ENCODE measurements around the gene CARD11.

CARD11 gene

DNA sequence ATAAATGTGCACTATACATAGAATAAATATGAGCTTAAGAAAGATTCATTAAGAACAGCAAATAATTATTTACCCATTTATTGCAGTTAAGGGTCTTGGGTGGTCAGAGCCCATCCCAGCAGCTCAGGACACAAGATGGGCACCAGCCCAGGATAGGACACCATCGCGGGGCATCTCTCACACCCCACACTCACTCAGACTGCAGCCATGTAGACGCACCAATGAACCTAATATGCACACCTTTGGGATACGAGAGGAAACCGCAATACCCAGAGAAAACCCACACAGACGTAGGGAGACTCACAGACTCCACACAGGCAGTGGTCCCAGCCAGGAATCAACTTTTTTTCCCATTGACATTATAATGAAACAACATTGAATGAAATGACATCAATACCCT, 36.0 kb downstream of the CARD11 start:
- Histone ChIP-seq H3K4me2 (ENCODE audit: low read depth, low read length, poor library complexity, severe bottlenecking) (no peak overlapping the region), H3K9me2 (replicated peaks; ENCODE audit: low read depth, low read length) (no peaks in the 10 kb centered on the region), H2AFZ (ENCODE audit: low read length) (no peak overlapping the region), H3K79me2 (ENCODE audit: insufficient read depth, low read length) (peaks cover 5% of the 10 kb centered on the region; the same call in 1 of the 2 replicates), H3K4me1 (ENCODE audit: insufficient read depth, low read length, poor library complexity, severe bottlenecking) (no peaks in the 10 kb centered on the region), H3K36me3 (ENCODE audit: insufficient read depth, low read length) (peaks cover 4% of the 10 kb centered on the region; the same call in 1 of the 2 replicates), H3K9me3 (ENCODE audit: insufficient read depth, low read depth, low read length) (no peaks in the 10 kb centered on the region), H3F3A (ENCODE audit: low read depth) (no peaks in the 10 kb centered on the region), H3K27me3 (ENCODE audit: insufficient read depth, low read length, poor library complexity, severe bottlenecking) (no peaks in the 10 kb centered on the region), H4K20me1 (ENCODE audit: insufficient read depth, low read length, poor library complexity, severe bottlenecking) (no peaks in the 10 kb centered on the region), H3K4me3 (ENCODE audit: low read length, poor library complexity, severe bottlenecking) (no peak overlapping the region), H3K9ac (ENCODE audit: low read depth, low read length, poor library complexity, severe bottlenecking) (no peak overlapping the region)
- TF ChIP-seq, protein P1, sequence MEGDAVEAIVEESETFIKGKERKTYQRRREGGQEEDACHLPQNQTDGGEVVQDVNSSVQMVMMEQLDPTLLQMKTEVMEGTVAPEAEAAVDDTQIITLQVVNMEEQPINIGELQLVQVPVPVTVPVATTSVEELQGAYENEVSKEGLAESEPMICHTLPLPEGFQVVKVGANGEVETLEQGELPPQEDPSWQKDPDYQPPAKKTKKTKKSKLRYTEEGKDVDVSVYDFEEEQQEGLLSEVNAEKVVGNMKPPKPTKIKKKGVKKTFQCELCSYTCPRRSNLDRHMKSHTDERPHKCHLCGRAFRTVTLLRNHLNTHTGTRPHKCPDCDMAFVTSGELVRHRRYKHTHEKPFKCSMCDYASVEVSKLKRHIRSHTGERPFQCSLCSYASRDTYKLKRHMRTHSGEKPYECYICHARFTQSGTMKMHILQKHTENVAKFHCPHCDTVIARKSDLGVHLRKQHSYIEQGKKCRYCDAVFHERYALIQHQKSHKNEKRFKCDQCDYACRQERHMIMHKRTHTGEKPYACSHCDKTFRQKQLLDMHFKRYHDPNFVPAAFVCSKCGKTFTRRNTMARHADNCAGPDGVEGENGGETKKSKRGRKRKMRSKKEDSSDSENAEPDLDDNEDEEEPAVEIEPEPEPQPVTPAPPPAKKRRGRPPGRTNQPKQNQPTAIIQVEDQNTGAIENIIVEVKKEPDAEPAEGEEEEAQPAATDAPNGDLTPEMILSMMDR (conservative IDR thresholded peaks at IDR 0.05; ENCODE audit: low read length) = no peak
- no peak for TF ChIP-seq EZH2phosphoT487 (IDR thresholded peaks at IDR 0.05; ENCODE audit: borderline replicate concordance)

DNA sequence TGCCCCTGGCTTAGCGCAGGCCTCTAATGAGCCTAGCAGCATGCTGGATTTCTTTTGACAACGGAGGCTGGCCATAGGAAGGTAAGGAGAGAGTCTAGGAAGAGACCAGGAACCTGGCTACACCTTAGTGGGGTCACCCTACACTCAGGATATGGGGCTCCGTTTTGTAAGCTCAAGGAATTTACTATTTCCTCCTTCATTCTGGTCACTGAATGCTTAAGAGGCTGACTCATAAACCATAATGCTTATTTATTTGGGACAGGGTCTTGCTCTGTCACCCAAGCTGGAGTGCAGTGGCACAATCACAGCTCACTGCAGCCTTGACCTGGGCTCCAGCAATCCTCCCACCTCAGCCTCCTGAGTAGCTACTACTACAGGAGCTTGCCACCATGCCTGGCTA, 38.4 kb downstream of the CARD11 start:
- H3K9ac ChIP-seq (ENCODE audit: low read depth, low read length, poor library complexity, severe bottlenecking) = no peak overlapping the region

DNA sequence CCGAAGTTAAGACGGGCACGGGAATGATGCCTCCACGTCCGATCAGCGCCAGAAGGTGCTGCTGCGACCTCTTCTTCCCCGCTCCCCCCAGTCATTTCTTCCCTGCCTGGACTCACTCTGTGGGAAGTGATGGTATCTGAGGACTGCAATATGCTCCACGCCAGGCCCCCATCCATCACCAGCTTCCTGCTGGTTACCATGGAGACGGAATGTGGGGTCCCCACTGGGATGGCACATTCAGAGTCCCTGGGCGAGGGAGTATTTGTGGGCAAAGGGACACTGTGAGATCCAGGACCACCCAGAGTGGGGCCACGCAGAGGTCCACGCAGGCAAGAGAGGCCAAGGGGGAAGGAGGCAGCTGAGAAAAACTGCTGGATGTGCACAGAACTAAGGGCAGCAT, 39.7 kb downstream of the CARD11 start:
- Histone ChIP-seq H3K27me3 (ENCODE audit: insufficient read depth, low read length, poor library complexity, severe bottlenecking) (no peaks in the 10 kb centered on the region), H3K4me2 (ENCODE audit: low read depth, low read length, poor library complexity, severe bottlenecking) (no peak overlapping the region), H3K9ac (ENCODE audit: low read depth, low read length, poor library complexity, severe bottlenecking) (no peak overlapping the region), H3K4me3 (ENCODE audit: low read length, poor library complexity, severe bottlenecking) (no peak overlapping the region), H3K79me2 (ENCODE audit: insufficient read depth, low read length) (peaks cover 3% of the 10 kb centered on the region; the same call in 1 of the 2 replicates), H4K20me1 (ENCODE audit: insufficient read depth, low read length, poor library complexity, severe bottlenecking) (no peaks in the 10 kb centered on the region), H3K9me2 (replicated peaks; ENCODE audit: low read depth, low read length) (no peaks in the 10 kb centered on the region), H3K36me3 (ENCODE audit: insufficient read depth, low read length) (peaks cover 4% of the 10 kb centered on the region; the same call in 1 of the 2 replicates), H2AFZ (ENCODE audit: low read length) (no peak overlapping the region), H3K4me1 (ENCODE audit: insufficient read depth, low read length, poor library complexity, severe bottlenecking) (no peaks in the 10 kb centered on the region), H3F3A (ENCODE audit: low read depth) (no peaks in the 10 kb centered on the region), H3K9me3 (ENCODE audit: insufficient read depth, low read depth, low read length) (no peaks in the 10 kb centered on the region)
- TF ChIP-seq, protein P1 (conservative IDR thresholded peaks at IDR 0.05; ENCODE audit: low read length) = no peak
- no peak for TF ChIP-seq EZH2phosphoT487 (IDR thresholded peaks at IDR 0.05; ENCODE audit: borderline replicate concordance)

More for the DNA sequence above, 38.4 kb downstream of the CARD11 start:
- no peak overlapping the region for H3K4me2 ChIP-seq (ENCODE audit: low read depth, low read length, poor library complexity, severe bottlenecking)
- no peaks in the 10 kb centered on the region for H3K9me2 ChIP-seq (replicated peaks; ENCODE audit: low read depth, low read length)
- peaks cover 5% of the 10 kb centered on the region; the same call in 1 of the 2 replicates for H3K79me2 ChIP-seq (ENCODE audit: insufficient read depth, low read length)
- H3K4me3 ChIP-seq (ENCODE audit: low read length, poor library complexity, severe bottlenecking) = no peak overlapping the region
- no peaks in the 10 kb centered on the region for H3F3A ChIP-seq (ENCODE audit: low read depth)
- H3K36me3 ChIP-seq (ENCODE audit: insufficient read depth, low read length) = peaks cover 4% of the 10 kb centered on the region; the same call in 1 of the 2 replicates
- no peaks in the 10 kb centered on the region for H3K4me1 ChIP-seq (ENCODE audit: insufficient read depth, low read length, poor library complexity, severe bottlenecking)
- TF ChIP-seq, protein P1 (conservative IDR thresholded peaks at IDR 0.05; ENCODE audit: low read length) = no peak
- no peak for TF ChIP-seq EZH2phosphoT487 (IDR thresholded peaks at IDR 0.05; ENCODE audit: borderline replicate concordance)
- no peak overlapping the region for H2AFZ ChIP-seq (ENCODE audit: low read length)
- no peaks in the 10 kb centered on the region for H3K27me3 ChIP-seq (ENCODE audit: insufficient read depth, low read length, poor library complexity, severe bottlenecking)
- H4K20me1 ChIP-seq (ENCODE audit: insufficient read depth, low read length, poor library complexity, severe bottlenecking) = no peaks in the 10 kb centered on the region
- H3K9me3 ChIP-seq (ENCODE audit: insufficient read depth, low read depth, low read length) = no peaks in the 10 kb centered on the region
